ENCODE data around the gene ZBTB42.

DNA sequence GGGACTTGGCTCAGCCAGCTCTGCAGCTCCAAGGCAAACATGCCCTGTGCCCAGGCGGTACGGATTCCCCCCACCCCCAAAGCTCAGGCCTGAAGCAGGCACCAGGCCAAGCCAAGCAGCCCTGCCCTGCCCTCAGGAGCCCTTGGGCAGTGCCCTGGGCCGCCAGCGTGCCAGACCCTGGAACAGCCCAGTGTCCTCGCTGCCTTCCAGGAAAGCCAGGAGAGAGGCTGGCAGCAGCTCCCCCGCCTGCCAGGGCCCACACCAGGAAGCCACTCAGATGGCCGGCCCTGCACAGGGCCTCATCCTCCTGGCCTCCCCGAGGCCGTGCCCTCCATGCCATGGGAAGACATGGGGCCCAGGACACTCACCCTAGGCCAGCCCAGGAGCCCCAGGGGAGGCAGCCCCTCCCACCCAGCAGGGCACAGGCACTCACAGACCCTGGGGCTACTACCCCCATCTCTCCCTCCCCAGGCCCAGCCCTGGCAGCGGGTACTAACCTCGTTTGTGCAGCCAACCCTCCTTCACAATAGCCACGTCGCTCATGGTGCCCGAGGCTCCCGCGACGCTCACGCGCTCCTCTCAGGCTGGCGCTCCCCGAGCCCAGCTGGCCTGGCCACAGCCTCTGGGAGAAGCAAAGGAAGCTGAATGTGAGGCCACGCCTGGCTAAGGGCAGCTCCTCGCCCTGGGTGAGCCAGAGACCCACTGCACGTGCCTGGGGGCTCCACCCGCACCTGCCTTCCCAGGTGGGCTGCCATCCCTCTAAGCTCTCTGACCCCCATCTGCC is 8.6 kb upstream of the ZBTB42 start:
- TF ChIP-seq, protein P1, sequence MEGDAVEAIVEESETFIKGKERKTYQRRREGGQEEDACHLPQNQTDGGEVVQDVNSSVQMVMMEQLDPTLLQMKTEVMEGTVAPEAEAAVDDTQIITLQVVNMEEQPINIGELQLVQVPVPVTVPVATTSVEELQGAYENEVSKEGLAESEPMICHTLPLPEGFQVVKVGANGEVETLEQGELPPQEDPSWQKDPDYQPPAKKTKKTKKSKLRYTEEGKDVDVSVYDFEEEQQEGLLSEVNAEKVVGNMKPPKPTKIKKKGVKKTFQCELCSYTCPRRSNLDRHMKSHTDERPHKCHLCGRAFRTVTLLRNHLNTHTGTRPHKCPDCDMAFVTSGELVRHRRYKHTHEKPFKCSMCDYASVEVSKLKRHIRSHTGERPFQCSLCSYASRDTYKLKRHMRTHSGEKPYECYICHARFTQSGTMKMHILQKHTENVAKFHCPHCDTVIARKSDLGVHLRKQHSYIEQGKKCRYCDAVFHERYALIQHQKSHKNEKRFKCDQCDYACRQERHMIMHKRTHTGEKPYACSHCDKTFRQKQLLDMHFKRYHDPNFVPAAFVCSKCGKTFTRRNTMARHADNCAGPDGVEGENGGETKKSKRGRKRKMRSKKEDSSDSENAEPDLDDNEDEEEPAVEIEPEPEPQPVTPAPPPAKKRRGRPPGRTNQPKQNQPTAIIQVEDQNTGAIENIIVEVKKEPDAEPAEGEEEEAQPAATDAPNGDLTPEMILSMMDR (optimal IDR thresholded peaks at IDR 0.05 in 1 of 3, IDR thresholded peaks at IDR 0.05 in 1 of 3, conservative IDR thresholded peaks at IDR 0.05 in 1 of 3; ENCODE audit: extremely low read depth in 1 of 3, insufficient read depth in 2 of 3, low read length in 3 of 3), result no peak
- no peak for TF ChIP-seq EZH2 (IDR thresholded peaks at IDR 0.05; ENCODE audit: low read length)
